SU-DHL-6 (cell line): ENCODE results near the gene THEMIS.

Source experiments
- H2AFZ ChIP-seq: fragments of 200-600 bp; sonication (generic); 2 replicates; pipeline ENCODE4 v1.6.1; 2014; ENCODE audit warnings: low read depth, mild to moderate bottlenecking, moderate library complexity, mixed read lengths, antibody characterized with exemption, low read length; ENCODE audit not compliant: severe bottlenecking
- H3F3A ChIP-seq: fragments of 200-600 bp; shearing (Covaris generic); 2 replicates; pipeline ENCODE4 v1.6.0; 2016; ENCODE audit warnings: antibody characterized with exemption, mild to moderate bottlenecking; ENCODE audit not compliant: insufficient read depth
- H3K27ac ChIP-seq: fragments of 200-600 bp; sonication (generic); 2 replicates; pipeline ENCODE4 v1.5.1; 2016; ENCODE audit warnings: low read depth, mild to moderate bottlenecking, low read length, moderate library complexity, mixed read lengths
- H3K27me3 ChIP-seq: fragments of 200-600 bp; sonication (generic), shearing (Covaris generic); 2 replicates; pipeline ENCODE4 v1.6.0; 2014; ENCODE audit warnings: mild to moderate bottlenecking, low read length
- H3K36me3 ChIP-seq: fragments of 200-600 bp; sonication (generic); 2 replicates; pipeline ENCODE4 v1.6.1; 2014; ENCODE audit warnings: mild to moderate bottlenecking, low read length, mixed read lengths
- H3K4me2 ChIP-seq: fragments of 300-600, 200-600 bp; shearing (Covaris generic), sonication (generic); 2 replicates; pipeline ENCODE4 v1.6.0; 2014; ENCODE audit warnings: low read length, low read depth, mild to moderate bottlenecking; ENCODE audit not compliant: poor library complexity, severe bottlenecking
- H3K4me3 ChIP-seq: fragments of 200-600 bp; sonication (generic); 2 replicates; pipeline ENCODE4 v1.5.1; 2014; ENCODE audit warnings: antibody characterized with exemption, low read length, mild to moderate bottlenecking, mixed read lengths; ENCODE audit not compliant: insufficient read depth, poor library complexity, severe bottlenecking
- H3K79me2 ChIP-seq: fragments of 200-600 bp; sonication (generic); 2 replicates; pipeline ENCODE4 v1.6.1; 2014; ENCODE audit warnings: mild to moderate bottlenecking, low read length, moderate library complexity; ENCODE audit not compliant: insufficient read depth
- H3K9ac ChIP-seq: fragments of 200-600 bp; sonication (generic); 2 replicates; pipeline ENCODE4 v1.7.0; 2014; ENCODE audit warnings: mild to moderate bottlenecking, low read length
- H3K9me2 ChIP-seq: fragments of 200-600 bp; sonication (generic); replicated peaks from 2 replicates; pipeline ENCODE4 v1.6.1; 2014; ENCODE audit warnings: low read length; ENCODE audit not compliant: insufficient read depth
- H3K9me3 ChIP-seq: fragments of 200-600 bp; sonication (generic); 2 replicates; pipeline ENCODE4 v1.6.1; 2014; ENCODE audit warnings: low read length, mixed read lengths; ENCODE audit not compliant: insufficient read depth
- H4K20me1 ChIP-seq: fragments of 200-600 bp; sonication (generic); 2 replicates; pipeline ENCODE4 v1.6.1; 2014; ENCODE audit warnings: low read depth, mild to moderate bottlenecking, antibody characterized with exemption, low read length, moderate library complexity, mixed read lengths
- EZH2phosphoT487 ChIP-seq: fragments of 200-600 bp; sonication (generic), shearing (Covaris generic); conservative IDR thresholded peaks from 2 replicates; pipeline ENCODE4 v1.6.1; 2018; ENCODE audit warnings: mild to moderate bottlenecking, antibody characterized with exemption, low read length, moderate library complexity, mixed read lengths
- TF ChIP-seq, protein P1 (sequence below): fragments of 200-600 bp; sonication (generic); IDR thresholded peaks from one replicate; pipeline ENCODE4 v1.5.1; 2017; ENCODE audit warnings: antibody characterized with exemption, mild to moderate bottlenecking, low read length, moderate library complexity; ENCODE audit not compliant: insufficient read depth, poor library complexity, severe bottlenecking

THEMIS gene

DNA sequence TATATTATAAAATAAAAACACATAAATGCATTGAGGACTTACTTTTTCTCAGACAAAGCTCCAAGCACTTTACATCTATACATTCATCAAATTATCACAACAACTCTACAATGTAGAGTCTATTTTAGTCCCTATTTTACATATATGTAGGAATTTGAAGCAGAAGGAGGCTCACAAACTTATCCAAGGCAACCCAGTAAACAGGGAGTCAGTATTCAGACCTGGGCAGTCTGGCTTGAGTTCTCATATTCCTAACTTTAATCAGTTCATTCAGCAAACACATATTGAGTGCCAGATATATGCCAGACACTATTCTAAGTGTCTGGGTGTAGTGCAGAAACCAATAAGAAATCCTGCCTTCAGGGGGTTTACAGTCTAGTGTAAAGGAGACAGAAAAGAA, 194.6 kb downstream of the THEMIS start:
- TF ChIP-seq, protein P1, sequence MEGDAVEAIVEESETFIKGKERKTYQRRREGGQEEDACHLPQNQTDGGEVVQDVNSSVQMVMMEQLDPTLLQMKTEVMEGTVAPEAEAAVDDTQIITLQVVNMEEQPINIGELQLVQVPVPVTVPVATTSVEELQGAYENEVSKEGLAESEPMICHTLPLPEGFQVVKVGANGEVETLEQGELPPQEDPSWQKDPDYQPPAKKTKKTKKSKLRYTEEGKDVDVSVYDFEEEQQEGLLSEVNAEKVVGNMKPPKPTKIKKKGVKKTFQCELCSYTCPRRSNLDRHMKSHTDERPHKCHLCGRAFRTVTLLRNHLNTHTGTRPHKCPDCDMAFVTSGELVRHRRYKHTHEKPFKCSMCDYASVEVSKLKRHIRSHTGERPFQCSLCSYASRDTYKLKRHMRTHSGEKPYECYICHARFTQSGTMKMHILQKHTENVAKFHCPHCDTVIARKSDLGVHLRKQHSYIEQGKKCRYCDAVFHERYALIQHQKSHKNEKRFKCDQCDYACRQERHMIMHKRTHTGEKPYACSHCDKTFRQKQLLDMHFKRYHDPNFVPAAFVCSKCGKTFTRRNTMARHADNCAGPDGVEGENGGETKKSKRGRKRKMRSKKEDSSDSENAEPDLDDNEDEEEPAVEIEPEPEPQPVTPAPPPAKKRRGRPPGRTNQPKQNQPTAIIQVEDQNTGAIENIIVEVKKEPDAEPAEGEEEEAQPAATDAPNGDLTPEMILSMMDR = no peak
- no peak for TF ChIP-seq EZH2phosphoT487
- H3K9me2 ChIP-seq = no peaks in the 10 kb centered on the region

DNA sequence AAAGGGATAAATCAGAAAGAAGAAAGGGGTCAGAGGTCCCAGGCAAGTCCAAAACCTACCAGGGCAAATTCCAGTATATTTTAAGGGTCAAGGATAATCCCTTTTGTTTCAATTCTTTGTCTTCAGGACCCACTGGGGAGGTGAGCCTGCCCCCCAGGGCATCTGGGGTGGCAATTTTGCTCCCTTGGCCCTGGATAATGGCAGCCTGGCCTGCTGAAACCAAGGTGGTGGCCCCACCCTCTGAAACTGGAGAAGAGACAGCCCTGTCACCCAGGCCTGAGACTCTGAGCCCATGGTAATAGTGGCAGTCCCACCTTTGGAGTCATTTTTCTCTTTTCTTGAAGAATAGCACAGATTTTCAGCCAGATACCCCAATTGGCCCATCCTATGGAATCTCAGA, 205.8 kb downstream of the THEMIS start:
- Histone ChIP-seq H3K27ac (no peak overlapping the region), H3F3A (no peaks in the 10 kb centered on the region), H4K20me1 (0 out of 2 replicates have a peak, but pooled peaks cover 3% of the 10 kb centered on the region), H3K9me2 (no peaks in the 10 kb centered on the region), H3K9ac (no peak overlapping the region), H2AFZ (no peak overlapping the region), H3K36me3 (no peaks in the 10 kb centered on the region), H3K79me2 (no peaks in the 10 kb centered on the region), H3K4me3 (no peak overlapping the region), H3K9me3 (no peaks in the 10 kb centered on the region), H3K4me2 (no peak overlapping the region), H3K27me3 (no peaks in the 10 kb centered on the region)
- TF ChIP-seq, protein P1 = no peak
- TF ChIP-seq EZH2phosphoT487 = no peak

More for the DNA sequence above, 194.6 kb downstream of the THEMIS start:
- H3K27ac ChIP-seq = no peak overlapping the region
- no peaks in the 10 kb centered on the region for H4K20me1 ChIP-seq
- no peaks in the 10 kb centered on the region for H3F3A ChIP-seq
- H3K4me2 ChIP-seq = no peak overlapping the region
- H3K27me3 ChIP-seq = no peaks in the 10 kb centered on the region
- no peaks in the 10 kb centered on the region for H3K9me3 ChIP-seq
- no peak overlapping the region for H3K9ac ChIP-seq
- H3K4me3 ChIP-seq = no peak overlapping the region
- H3K36me3 ChIP-seq = no peaks in the 10 kb centered on the region
- no peaks in the 10 kb centered on the region for H3K79me2 ChIP-seq
- no peak overlapping the region for H2AFZ ChIP-seq

DNA sequence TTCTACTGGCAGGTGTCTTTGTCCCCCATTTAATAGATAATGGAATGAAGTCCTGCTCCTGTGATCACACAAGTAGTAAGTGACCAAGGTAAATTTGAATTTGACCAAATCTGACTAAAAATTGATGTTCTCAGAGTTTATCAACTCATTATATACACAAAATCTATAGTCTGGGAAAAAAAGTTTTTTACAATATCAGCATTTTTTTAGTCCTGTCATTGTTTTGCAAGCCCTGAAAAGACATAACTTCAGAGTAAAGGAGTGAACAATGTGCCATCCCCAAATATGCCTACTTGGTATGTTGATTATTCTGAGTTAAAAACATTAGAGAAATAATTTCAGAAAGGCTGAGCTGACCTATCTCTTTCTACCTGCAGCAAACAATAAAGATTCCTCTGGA, 209.7 kb downstream of the THEMIS start:
- no peak overlapping the region for H3K4me3 ChIP-seq
- no peak for TF ChIP-seq EZH2phosphoT487
- TF ChIP-seq, protein P1 = no peak
- no peaks in the 10 kb centered on the region for H3K27me3 ChIP-seq
- H3K27ac ChIP-seq = no peak overlapping the region
- H3F3A ChIP-seq = no peaks in the 10 kb centered on the region
- 0 out of 2 replicates have a peak, but pooled peaks cover 3% of the 10 kb centered on the region for H4K20me1 ChIP-seq
- H2AFZ ChIP-seq = no peak overlapping the region
- no peaks in the 10 kb centered on the region for H3K9me2 ChIP-seq
- no peaks in the 10 kb centered on the region for H3K79me2 ChIP-seq
- H3K4me2 ChIP-seq = no peak overlapping the region
- H3K9me3 ChIP-seq = no peaks in the 10 kb centered on the region
- no peak overlapping the region for H3K9ac ChIP-seq
- H3K36me3 ChIP-seq = no peaks in the 10 kb centered on the region
